NOMO-1 treated with dmso at 0.1 percent for 144 hours (cell line): ENCODE measurements around the gene TCP11.
A peak's percentile ranks its signal among the peaks of the same experiment; 100 is the strongest.

Experiments used
- DNase-seq: peaks from one replicate; lab custom pipeline; 2025; ENCODE audit not compliant: unreplicated experiment; lab: John Stamatoyannopoulos, UW

TCP11 gene

DNA sequence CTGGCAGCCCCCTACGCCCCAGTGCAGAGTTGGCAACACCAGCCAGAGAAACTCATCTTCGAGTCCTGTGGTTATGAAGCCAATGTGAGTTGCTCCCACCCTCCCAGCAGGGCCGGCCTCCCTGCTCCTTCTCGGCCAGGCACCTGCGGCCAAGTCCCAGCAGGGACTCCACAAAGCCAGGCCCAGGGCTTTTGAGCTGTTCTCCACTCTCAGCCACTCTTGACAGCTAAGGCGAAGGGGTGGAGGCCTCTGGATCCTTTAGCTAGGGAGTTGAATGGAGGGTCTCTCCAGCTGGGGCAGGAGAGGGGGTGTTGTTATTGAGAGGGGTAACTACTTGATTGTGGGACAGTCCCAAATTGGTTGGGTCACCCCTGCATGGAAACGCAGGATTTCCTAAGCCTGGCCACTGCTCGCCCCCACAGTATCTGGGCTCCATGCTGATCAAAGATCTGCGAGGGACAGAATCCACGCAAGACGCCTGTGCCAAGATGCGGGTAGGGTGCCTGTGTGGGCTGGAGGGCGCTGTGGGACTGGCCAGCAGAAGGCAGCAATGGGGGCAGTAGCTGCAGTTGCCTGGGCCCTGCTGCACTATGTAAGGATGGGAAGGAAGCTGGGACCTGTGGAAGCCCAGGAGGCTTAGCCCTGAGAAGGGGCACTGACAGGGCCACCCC, 58.3 kb downstream of the TCP11 start:
- no peak for DNase-seq

GRCh38 chr6:35082046-35082732, 59.0 kb downstream of the TCP11 start:
- DNase-seq, result no peak

- peak; percentile 72 for DNase-seq
These were observed 59.7 kb downstream of the TCP11 start for GRCh38 chr6:35081426-35081851.

- no peak for DNase-seq
These were observed 60.2 kb downstream of the TCP11 start for GRCh38 chr6:35080821-35081425.

DNA sequence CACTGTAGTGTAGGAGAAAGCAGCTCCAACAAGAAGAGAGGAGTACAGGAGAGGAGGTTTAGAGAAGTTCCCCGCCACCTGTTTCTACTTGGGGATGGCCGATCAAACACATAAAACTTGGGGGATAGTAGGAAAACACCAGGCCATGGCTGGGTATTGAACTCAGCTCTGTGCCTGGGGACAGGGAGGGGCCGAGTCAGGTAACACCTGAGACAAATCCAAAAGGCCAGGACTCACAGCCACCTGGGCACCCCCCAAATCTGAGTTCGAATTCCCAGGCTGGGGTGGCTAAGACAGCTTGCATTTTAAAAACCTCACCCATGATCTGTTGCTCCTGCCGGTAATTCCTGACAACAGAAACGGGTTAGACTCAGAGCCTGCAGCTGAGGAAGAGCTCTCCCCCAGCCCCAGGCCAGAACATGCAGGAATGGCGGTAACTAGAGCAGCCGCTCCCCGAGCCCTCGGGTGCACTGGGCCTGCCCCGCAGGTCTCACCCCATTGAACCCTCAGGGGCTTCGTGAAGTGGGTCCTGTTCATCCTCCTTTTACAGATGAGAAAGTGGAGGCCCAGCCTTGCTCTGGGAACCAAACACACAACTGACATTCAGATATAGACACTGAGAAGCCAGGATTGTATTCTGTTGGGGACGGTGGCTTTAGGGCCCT, 61.0 kb downstream of the TCP11 start:
- no peak for DNase-seq

- DNase-seq, result no peak
These were observed 61.7 kb downstream of the TCP11 start for GRCh38 chr6:35079311-35080000.

DNA sequence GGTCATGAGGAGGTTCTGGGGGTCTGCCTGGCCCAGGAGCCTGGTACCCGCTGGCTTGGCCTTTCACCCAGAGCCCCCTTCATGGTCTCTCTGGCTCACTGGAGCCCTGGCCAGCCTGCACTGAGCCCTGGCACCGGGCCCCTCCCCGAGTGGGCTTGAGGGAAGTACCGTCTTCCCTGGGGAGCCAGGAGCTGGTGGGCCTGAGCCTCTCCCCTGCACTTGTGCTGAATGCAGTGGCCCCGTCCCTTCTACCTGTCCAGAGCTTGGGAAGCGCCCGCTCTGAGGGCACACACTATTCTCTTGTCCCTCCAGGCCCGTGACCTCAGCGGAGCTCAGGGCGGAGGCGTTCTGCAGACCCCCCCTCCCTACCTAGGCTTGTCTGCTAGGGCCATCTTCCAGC, 62.2 kb downstream of the TCP11 start:
- DNase-seq, result no peak

DNA sequence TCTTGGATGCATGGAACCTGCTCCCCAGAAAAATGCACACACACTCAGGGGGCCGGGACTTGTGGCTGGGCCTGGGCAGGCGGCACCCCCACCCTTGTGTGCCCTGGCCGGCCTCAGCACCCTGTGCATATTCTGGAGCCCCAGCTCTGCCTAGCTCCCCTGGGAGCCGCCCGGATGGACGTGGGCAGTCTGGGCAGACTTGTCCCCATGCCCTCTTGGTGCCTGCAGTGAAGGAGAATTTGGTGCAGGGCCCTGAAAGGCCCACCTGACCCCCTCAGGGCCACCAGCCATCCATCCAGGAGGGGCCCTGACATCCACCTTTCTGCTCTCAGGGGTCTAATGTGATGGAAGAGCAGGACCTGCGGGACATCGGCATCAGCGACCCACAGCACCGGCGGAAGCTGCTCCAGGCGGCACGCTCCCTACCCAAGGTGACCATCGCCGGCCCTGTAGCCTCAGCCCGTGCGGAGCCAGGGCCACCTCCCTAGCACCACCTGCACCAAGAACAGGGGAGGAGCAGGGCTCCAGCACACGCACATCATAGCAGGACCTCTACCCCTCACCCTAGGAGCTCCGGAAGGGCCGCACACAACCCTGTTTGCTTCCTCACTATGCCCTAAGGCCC, 62.8 kb downstream of the TCP11 start:
- DNase-seq, result no peak

GRCh38 chr6:35077713-35078105, 63.4 kb downstream of the TCP11 start:
- DNase-seq, result no peak

DNA sequence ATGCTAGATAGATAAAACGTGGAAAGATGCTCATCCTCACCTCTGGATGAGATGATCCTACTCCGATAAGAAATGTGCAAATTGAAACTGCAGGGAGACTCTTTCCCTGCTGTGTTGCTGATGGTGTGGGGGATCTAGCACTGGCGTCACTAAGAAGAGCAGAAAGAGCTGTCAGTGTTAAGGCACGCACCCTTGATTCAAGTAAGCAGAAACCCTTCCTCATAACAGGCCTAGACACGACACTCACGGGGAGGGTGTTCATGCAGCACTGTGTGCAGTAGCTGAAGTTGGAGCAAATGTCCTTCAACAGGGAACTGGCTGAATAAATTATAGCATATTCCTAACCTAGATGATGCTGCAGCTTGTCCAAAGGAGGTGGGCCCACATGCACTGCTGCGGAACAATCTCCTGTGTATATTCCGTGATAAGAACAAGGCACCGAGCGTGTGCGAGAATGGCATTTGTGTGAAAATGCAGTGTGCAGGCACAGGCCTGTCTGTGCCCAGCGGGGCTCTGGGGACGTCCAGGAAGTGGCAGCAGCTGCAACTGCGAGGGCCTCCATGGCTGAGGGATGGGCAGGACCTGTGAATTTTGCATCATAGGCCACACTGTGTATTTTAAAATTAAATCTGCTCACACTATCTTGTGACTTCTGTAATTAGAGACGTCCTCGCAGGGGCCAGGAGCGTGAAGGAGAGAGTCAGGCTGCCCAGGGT, 64.0 kb downstream of the TCP11 start:
- no peak for DNase-seq

DNA sequence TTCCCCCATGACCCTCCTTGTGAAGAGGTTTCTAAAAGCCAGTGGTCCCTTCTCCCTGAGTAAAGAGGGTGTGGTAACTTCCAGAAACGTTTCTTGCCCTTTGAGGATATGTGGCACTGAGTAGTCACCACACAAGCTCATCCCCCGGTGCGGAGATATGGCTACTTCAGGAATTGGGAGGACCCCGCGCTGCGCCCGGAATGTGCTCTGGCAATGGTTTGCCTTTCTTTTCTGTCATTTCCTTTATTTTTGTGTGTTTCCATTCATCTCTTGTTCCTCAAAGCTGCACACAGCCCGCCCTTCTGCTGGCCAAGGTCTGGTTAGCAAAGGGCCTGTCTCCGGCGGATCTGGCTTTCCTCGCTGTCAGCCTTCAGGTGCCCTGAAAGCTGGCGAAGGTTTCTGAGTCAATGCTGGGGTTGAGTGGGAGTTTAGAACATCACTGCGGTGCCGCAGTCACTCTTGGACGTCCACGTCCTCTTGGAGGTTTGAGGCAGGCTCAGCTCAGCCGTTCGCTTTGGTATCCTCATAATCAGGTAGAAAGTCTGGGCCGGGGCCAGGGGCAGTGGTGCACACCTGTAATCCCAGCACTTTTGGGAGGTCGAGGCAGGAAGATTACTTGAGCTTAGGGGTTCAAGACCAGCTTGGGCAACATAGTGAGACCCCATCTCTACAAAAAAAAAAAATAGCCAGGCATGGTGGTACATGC, 67.2 kb downstream of the TCP11 start:
- DNase-seq, result no peak

GRCh38 chr6:35073211-35073610, 67.9 kb downstream of the TCP11 start:
- DNase-seq, result no peak

- DNase-seq, result no peak
These were observed 68.5 kb downstream of the TCP11 start for GRCh38 chr6:35072698-35073055.

DNA sequence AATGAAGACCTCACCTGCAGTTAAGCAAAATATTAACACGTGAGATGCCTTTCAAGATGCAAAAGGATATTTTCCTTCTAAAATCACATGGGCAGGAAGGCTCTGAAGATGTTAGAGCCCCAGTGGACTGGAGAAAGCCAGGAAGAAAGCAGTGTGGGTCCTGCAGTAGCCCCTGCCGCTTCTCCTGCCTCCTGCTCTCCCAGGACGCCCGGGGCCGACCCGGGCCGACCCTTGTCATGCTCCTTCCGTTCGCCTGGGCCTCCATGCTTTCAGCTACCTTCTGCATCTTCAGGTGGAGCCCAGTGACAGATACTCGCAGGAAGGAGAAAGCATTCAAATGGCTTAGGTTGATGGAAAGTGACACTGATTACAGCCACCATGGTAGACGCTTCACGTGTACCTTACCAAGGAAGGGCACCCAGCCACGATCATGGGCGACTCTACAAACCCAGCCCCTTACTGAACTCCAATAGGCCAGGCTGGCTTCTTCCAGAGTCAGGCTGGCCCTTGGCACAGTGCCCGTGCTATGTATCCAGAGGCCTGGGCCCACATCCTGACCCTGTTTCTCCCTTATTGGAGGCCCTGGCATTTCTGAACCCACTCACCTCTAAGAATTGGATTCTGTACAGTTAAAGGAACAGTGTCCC, 69.0 kb downstream of the TCP11 start:
- no peak for DNase-seq

DNA sequence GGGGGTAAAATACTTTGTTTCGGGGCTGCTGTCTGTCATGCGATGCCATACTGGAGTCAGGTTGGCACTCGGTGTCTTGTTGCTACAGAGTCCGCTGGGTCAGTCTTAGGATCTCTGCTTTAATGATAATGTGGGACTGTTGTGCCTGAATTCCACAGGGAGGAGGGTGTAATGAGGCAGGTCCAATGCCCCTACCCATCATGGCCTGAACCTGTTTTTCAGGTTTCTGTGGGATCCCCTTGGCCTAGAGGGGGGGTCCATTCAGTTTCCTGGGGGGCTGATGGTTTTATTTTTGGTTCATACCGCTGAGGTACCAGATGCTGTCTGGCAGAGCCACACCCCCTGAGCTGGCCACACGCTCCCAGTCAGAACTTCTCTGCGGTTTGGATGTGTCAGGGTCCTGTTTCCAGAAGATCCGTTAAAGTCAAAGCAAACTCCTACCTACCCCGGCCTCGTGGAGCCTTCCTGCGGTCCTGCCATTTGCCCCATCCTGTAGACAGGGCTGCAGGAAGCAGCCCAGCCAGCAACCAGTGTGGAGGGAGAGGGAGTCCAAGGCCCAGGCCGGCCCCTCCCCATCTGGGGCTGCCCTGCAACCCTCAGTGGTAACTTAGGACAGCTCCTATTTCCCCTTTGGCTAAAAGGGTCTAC, 69.7 kb downstream of the TCP11 start:
- no peak for DNase-seq

DNA sequence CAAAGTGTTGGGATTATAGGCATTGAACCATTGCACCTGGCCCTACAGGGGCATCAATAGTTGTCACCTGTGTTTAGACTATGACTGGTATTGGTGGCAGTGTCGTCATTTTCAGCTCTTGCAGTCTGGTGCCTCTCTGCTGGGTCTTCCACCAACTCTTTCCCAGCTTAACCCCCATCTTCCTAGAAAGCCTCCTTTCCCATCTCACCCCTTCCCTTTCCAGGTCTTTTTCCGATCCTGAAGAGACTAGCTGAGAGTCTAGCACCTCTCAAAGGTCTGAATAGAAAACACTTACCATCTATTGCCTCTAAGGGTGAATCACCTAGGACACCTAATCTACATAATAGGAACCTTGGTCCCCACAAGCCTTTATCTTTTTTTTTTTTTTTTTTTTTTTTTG, 71.0 kb downstream of the TCP11 start:
- DNase-seq, result no peak

DNA sequence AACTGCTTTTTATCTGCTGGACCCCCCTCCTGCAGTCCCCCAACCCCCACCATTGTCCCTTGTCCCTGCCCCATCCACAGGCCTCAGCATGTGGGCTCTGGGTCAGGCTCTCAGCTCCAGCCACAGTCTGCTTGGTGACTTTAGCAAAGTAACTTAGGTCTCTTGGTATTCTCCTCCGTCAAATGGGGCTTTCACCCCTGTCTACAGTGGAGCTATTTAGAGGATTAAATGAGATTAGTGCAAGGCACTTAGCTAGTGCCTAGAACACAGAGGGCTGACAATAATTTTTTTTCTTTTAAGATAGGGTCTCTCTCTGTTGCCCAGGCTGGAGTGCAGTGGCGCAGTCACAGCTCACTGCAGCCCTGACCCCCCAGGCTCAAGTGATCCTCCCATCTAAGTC, 71.9 kb downstream of the TCP11 start:
- no peak for DNase-seq

DNA sequence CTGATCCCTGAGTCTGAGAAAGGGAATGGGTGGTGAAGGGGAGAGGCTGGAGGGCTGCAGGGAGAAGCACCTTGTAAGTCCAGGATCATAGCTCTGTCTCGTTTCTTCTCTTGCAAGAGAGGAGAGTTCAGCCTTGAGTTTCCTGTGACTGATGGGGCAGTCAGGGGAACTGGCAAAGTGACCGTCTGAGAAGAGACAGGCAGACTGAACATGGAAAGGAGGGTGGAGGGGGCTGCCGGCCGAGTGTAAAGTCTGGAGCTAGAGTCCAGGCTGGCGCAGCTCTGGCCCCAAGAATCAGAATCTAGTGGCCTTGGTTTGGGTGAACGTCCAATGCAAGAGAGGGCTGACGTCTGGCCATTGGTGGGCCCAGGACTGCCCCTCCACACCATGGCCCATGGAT, 72.5 kb downstream of the TCP11 start:
- DNase-seq, result no peak

DNA sequence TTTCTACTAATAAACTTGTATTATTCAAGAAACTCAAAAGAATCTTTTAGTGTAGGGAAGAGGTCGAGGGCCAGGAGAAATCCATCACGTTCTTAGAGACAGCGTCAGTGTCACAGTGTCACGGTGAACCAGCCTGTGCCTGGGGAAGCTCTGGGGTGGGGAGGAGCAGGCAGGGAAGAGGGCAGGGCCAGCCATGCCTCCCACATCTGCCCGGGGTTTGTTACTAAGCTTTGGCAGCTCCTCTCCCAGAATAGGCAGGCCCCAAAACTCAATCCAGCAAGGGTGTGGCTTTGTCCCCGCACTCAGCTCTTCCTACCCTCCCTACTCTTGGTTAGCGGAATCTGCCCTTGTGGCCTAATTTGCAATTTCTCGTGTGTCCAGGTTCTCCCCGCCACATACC, 72.9 kb downstream of the TCP11 start:
- DNase-seq, result no peak
